ENCODE measurements around the gene GRK3. TPM values are rescaled to one million over a fixed set of nuclear protein-coding genes. Genes with fewer than 3 reads are reported as not detected.

GRK3 gene
- total RNA-seq, 1 experiment from 2014 or later, result 2.0 TPM

GRCh38 chr22:25741692-25742626 is 177.5 kb downstream of the GRK3 start, which contains the start of gene MYO18B:
Gene MYO18B (plus strand): TSS chr22:25742188. CDS start chr22:25761093, 18,905 bp downstream.
- intact Hi-C loops (cut with micrococcal nuclease; ENCODE audit: unreplicated experiment), result no loop called here
- BruUV-seq (replicated peaks), result no TSS peak
- CTCF ChIA-PET, result no interaction called here
- Histone ChIP-seq H3K4me3 (ENCODE audit: low read depth, low read length, poor library complexity, severe bottlenecking) (no peak within 1 kb of the TSS), H3K9me3 (ENCODE audit: low read depth, low read length, poor library complexity, severe bottlenecking) (no peaks in the 10 kb centered on the region), H3K4me1 (ENCODE audit: insufficient read depth, low read length, poor library complexity, severe bottlenecking) (no peaks in the 10 kb centered on the region), H3K36me3 (ENCODE audit: insufficient read depth, low read length, poor library complexity, severe bottlenecking) (no peaks in the 10 kb centered on the region), H3K27ac (ENCODE audit: low read depth, low read length, poor library complexity, severe bottlenecking) (no peak within 1 kb of the TSS), H3K27me3 (replicated peaks; ENCODE audit: insufficient read depth, low read depth, low read length, poor library complexity) (no peaks in the 10 kb centered on the region)
- DNase-seq (ENCODE audit: low spot score), result no peak
- TF ChIP-seq, protein P1, sequence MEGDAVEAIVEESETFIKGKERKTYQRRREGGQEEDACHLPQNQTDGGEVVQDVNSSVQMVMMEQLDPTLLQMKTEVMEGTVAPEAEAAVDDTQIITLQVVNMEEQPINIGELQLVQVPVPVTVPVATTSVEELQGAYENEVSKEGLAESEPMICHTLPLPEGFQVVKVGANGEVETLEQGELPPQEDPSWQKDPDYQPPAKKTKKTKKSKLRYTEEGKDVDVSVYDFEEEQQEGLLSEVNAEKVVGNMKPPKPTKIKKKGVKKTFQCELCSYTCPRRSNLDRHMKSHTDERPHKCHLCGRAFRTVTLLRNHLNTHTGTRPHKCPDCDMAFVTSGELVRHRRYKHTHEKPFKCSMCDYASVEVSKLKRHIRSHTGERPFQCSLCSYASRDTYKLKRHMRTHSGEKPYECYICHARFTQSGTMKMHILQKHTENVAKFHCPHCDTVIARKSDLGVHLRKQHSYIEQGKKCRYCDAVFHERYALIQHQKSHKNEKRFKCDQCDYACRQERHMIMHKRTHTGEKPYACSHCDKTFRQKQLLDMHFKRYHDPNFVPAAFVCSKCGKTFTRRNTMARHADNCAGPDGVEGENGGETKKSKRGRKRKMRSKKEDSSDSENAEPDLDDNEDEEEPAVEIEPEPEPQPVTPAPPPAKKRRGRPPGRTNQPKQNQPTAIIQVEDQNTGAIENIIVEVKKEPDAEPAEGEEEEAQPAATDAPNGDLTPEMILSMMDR (conservative IDR thresholded peaks at IDR 0.05; ENCODE audit: low read depth, low read length), result no peak
- no peak for TF ChIP-seq EZH2 (IDR thresholded peaks at IDR 0.05; ENCODE audit: borderline replicate concordance, low read depth, low read length, poor library complexity, severe bottlenecking)
- POLR2A ChIA-PET (ENCODE audit: low non-redundant PET), result no interaction called here

GRCh38 chr22:25742918-25743708 is 178.6 kb downstream of the GRK3 start:
- no peak overlapping the region for H3K4me3 ChIP-seq (ENCODE audit: low read depth, low read length, poor library complexity, severe bottlenecking)
- no TSS peak for BruUV-seq (replicated peaks)
- H3K27me3 ChIP-seq (replicated peaks; ENCODE audit: insufficient read depth, low read depth, low read length, poor library complexity), result no peaks in the 10 kb centered on the region
- no peaks in the 10 kb centered on the region for H3K4me1 ChIP-seq (ENCODE audit: insufficient read depth, low read length, poor library complexity, severe bottlenecking)
- H3K27ac ChIP-seq (ENCODE audit: low read depth, low read length, poor library complexity, severe bottlenecking), result no peak overlapping the region
- intact Hi-C loops (cut with micrococcal nuclease; ENCODE audit: unreplicated experiment), result no loop called here
- CTCF ChIA-PET, result no interaction called here
- no peaks in the 10 kb centered on the region for H3K9me3 ChIP-seq (ENCODE audit: low read depth, low read length, poor library complexity, severe bottlenecking)
- H3K36me3 ChIP-seq (ENCODE audit: insufficient read depth, low read length, poor library complexity, severe bottlenecking), result no peaks in the 10 kb centered on the region
- POLR2A ChIA-PET (ENCODE audit: low non-redundant PET), result no interaction called here
- DNase-seq (ENCODE audit: low spot score), result no peak
- TF ChIP-seq, protein P1 (conservative IDR thresholded peaks at IDR 0.05; ENCODE audit: low read depth, low read length), result no peak
- TF ChIP-seq EZH2 (IDR thresholded peaks at IDR 0.05; ENCODE audit: borderline replicate concordance, low read depth, low read length, poor library complexity, severe bottlenecking), result no peak

DNA sequence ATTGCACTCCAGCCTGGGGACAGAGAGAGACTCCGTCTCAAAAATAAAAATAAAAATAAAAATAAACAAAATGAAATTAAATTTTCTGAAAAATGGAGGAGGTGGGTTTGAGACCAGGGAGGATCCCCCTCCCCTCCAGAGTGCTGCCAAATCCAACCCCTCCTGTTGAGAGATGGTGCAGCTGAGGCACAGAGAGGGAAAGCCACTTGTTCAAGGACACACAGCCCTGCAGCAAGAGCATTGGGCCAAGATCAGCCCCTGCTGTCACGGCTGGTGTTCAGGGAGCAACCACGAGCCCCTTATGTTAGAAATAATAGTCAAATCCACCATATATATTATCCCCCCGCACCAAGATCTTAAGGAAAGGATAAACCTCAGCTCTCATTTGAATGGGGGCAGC is 180.2 kb downstream of the GRK3 start:
- CTCF ChIA-PET, result no interaction called here
- Histone ChIP-seq H3K9me3 (ENCODE audit: low read depth, low read length, poor library complexity, severe bottlenecking) (no peaks in the 10 kb centered on the region), H3K4me1 (ENCODE audit: insufficient read depth, low read length, poor library complexity, severe bottlenecking) (no peaks in the 10 kb centered on the region), H3K36me3 (ENCODE audit: insufficient read depth, low read length, poor library complexity, severe bottlenecking) (no peaks in the 10 kb centered on the region), H3K27me3 (replicated peaks; ENCODE audit: insufficient read depth, low read depth, low read length, poor library complexity) (no peaks in the 10 kb centered on the region), H3K4me3 (ENCODE audit: low read depth, low read length, poor library complexity, severe bottlenecking) (no peak overlapping the region), H3K27ac (ENCODE audit: low read depth, low read length, poor library complexity, severe bottlenecking) (no peak overlapping the region)
- TF ChIP-seq, protein P1 (conservative IDR thresholded peaks at IDR 0.05; ENCODE audit: low read depth, low read length), result no peak
- TF ChIP-seq EZH2 (IDR thresholded peaks at IDR 0.05; ENCODE audit: borderline replicate concordance, low read depth, low read length, poor library complexity, severe bottlenecking), result no peak
- intact Hi-C loops (cut with micrococcal nuclease; ENCODE audit: unreplicated experiment), result no loop called here
- DNase-seq (ENCODE audit: low spot score), result no peak
- POLR2A ChIA-PET (ENCODE audit: low non-redundant PET), result no interaction called here
- BruUV-seq (replicated peaks), result no TSS peak

All from A673 (cell line).